ENCODE results near the gene JMJD1C.

JMJD1C gene

GRCh38 chr10:63436225-63436624 is 29.6 kb downstream of the JMJD1C start:
- no peak for DNase-seq

- DNase-seq = no peak
These were observed 30.6 kb downstream of the JMJD1C start for GRCh38 chr10:63434866-63435854.

DNA sequence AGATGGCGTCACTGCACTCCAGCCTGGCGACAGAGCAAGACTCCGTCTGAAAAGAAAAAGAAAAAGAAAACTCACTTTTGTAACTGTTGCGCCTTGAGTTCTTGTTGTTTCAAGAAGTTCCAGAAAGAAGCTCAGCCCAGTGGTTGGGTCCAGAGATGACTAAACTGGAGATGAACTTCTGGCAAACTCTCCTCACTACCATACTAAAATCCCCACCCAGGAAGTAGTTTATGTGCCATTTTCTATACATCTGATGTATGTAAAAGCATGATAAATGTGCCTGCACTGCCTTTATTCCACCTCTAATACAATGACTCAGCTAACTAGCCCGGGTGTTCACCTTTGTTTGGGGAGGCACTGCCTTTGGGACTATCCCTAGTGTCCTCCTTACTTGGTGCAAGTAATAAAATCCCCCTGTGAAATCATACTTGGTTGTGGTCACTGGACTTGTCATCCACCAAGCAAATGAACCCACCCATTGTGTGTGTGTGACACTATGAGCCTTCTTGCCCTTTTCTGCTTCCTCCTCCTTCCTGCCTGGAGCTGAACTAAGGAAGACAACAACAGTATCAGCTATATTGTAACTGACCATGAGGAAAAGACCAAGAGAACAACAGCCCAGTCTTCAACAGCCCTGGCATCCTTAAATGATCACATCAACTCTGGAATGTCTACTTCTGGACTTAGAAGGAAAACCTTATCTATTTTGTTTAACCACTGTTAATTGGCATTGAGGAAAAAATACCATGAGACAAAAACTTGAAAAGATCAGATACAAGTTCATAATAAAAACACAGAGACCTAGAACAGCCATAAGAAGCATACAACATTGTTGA is 33.6 kb downstream of the JMJD1C start:
- no peak for DNase-seq

- DNase-seq = no peak
These were observed 34.8 kb downstream of the JMJD1C start for GRCh38 chr10:63430999-63431356.

DNA sequence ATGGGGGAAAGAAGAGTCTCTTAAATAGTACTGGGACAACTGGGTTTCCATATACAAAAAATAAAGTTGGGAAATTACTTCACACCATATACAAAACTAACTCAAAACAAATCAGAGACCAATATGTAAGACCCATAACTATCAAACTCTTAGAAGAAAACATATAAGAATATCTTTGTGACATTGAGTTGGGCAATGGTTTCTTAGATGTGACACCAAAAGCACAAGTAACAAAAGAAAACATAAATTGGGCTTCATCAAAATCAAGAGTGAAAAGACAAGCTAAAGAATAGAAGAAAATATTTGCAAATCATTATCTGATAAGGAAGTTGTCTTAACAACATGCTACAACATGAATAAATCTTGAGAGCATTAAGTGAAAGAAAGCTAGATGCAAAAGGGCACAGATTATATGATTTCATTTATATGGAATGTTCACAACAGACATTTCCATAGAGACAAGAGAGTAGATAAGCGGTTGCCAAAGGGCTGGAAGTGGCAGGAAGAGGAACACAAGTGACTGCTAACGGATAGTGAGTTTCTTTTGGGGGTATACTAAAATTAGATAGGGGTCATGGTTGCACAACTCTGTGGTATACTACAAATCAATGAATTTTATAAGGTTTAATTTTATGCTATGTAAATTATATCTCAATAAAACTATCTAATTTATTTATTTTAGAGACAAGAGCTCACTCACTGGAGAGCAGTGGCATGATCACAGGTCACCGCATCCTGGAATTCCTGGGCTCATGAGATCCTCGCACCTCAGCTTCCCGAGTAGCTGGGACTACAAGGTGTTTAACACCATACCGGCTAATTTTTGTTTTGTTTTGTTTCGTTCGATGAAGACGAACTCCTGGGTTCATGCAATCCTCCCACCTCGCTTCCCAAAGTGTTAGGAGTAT is 35.4 kb downstream of the JMJD1C start:
- no peak for DNase-seq

- DNase-seq = no peak
These were observed 36.5 kb downstream of the JMJD1C start for GRCh38 chr10:63429281-63429680.

DNA sequence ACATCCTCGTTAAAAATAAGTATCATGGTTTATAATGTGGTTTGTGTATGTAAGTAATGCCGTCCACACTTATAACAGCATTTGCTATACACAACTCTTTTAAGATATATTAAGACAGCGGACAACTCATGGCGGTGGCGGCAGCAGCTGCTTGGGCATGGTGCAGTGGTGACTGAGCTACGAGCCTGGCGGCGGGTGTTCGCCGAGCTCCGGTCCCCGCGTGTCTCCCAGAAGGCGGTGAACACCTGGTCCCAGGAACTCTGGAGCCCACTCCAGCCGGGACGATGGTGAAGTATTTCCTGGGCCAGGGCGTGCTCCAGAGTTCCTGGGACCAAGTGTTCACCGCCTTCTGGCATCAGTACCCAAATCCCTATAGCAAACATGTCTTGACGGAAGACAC is 38.8 kb downstream of the JMJD1C start:
- no peak for DNase-seq

- DNase-seq = no peak
These were observed 40.3 kb downstream of the JMJD1C start for GRCh38 chr10:63425512-63425911.

- DNase-seq = no peak
These were observed 41.2 kb downstream of the JMJD1C start for GRCh38 chr10:63424576-63424975.

DNA sequence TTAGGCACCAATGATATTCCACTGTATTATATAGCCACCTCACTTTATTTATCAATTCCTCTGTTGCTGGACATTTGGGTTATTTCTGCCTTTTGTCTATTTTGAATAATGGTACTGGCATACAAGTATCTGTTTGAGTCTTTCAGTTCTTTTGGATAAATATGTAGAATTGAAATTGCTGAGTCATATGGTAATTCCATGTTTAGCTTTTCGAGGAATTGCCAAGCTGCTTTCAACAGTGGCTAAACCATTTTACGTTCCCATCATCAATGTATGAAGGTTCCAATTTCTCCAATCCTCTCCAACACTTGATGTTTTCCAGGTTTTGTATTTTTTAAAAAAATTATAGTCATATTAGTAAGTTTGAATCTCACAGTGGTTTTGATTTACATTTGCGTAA is 42.3 kb downstream of the JMJD1C start:
- no peak for DNase-seq

DNA sequence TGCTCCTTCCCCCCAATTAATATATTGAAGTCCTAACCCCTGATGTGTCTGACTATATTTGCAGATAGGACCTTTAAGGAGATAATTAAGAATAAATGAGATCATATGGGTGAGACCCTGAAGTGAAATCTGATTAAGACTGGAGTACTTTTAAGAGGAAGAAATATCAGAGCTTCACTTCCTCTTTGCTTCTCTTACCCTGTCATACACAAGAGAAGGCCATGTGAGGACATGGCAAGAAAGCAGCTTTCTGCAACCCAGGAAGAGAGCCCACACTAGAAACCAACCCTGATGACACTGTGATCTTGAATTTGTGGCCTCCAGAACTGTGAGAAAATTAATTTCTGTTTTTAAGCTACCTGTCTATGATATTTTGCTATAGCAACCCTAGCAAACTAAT is 44.2 kb downstream of the JMJD1C start:
- DNase-seq = no peak

DNA sequence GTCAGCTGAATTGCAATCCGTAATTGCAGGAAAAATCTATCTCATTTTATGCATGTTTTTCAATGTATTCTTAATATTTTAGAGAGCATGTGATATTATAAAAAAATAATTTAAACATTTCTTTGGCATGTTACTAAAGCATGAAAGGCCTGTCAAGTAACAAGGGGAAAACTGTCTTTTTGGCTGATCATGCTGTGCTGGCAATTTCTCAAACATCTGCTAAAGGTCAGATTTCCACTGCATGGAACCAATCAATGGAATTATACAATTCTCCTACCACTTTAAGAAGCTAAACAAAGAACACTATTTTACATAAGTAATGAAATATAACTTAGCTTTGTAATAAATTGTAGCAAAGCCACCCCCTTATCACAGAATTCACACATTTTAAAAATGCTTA is 49.4 kb downstream of the JMJD1C start:
- DNase-seq = no peak

- DNase-seq = no peak
These were observed 50.0 kb downstream of the JMJD1C start for GRCh38 chr10:63415640-63416244.

DNA sequence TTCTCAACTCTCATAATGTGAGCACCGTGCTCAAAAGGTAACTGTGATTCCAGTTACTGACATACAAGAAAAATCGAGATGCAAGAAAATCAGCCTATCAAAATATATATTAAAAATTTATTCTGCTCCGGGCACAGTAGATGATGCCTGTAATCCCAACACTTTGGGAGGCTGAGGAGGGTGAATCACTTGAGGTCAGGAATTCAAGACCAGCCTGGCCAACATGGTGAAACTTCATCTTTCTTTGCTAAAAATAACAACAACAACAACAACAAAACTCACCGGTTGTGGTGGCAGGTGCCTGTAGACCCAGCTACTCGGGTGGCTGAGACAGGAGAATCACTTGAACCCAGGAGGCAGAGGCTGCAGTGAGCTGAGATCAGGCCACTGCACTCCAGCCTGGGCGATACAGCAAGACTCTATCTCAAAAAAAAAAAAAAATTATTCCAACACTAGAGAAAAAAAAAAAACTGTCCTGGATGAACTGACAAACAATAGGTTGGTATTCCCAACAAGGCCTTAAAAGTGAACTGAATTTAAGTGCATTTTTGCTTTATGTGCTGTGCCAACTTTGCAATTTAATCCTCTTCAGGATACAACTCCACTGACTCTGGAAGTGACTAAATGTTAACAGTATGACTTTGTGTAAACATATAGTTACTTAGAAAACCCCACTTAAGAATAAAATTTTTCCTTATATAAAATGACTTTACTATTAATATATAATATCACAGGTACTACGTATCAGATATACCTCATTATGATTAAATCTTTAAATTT is 51.1 kb downstream of the JMJD1C start:
- no peak for DNase-seq

DNA sequence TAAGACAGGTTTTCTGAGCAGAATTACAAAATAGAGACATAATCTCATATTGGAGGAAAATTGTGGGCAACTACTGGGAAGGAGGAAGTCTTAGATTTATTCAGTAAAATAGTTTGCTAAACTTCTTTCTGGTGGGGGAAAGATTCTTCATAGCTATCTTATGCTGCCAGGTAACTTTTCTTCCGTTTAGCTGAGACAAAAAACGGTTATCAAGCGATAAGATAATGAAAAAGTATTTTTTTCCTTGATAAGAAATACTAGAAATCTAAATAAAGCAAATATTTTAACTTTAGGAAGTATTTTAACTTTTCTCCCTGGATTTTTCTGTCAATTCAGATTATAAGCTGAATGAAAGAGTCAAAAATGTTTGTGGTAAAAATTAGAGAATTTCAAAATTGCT is 52.3 kb downstream of the JMJD1C start:
- DNase-seq = no peak

DNA sequence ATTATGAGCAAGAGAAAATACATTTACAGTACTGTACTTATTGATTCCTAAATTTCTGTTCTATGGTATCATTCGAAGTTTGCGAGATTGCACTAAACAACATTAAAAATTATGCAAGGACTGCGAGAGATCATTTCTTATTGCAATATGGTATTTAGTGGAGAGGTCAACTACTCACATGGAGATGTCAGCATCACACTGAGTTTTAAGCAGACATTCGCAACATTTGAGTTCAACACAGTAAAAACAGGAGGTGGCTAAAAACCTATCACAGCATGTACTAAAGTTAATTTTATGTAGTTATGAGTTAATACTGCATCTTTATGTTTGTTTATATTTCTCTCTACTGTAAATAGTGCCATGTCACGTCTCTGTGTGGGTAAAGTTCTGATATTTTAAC is 53.5 kb downstream of the JMJD1C start:
- DNase-seq = no peak

DNA sequence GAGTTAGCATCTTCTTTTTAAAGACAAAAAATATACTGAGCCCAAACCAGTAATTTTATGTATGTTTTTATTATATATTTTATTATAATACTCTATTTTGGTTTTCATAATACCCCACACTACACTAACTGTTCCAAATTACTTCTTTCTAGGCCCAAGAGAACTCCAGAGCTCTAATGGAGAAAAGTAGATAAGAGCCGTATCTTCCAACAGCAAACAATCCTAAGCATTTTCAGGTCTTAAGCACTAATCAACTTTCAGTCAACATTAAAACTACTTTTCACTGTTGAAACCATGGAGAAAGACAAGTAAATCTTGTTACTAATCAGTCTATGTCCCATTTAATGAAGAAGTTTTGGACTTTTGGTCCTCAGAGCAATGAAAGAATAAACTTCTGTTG is 55.1 kb downstream of the JMJD1C start:
- DNase-seq = no peak

- DNase-seq = no peak
These were observed 56.2 kb downstream of the JMJD1C start for GRCh38 chr10:63409465-63410027.

DNA sequence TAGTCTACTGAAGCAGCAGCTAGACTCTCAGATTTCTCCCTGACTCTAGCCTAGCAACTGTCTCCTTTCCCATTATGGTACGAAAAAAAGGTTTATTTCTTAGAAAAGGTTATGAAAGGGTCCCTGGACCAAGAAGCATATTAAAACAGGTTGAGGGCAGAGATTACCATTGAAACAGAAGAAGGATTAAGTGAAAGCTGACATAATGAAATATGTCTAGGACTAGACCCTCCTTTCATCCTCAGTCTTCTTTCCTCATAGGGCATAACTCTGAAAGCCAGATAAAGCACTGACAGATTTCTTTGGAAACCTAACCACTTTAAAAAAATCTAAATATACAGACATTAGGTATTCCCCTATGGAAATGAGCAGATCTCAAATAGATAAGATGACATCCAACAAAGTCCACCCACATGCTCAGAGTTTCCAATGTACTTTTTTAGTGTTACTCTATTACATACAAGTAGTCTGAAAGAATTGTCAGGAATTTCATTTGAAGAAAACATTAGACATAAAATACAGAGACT is 58.6 kb downstream of the JMJD1C start:
- no peak for DNase-seq

- DNase-seq = no peak
These were observed 69.5 kb downstream of the JMJD1C start for GRCh38 chr10:63396133-63396761.

DNA sequence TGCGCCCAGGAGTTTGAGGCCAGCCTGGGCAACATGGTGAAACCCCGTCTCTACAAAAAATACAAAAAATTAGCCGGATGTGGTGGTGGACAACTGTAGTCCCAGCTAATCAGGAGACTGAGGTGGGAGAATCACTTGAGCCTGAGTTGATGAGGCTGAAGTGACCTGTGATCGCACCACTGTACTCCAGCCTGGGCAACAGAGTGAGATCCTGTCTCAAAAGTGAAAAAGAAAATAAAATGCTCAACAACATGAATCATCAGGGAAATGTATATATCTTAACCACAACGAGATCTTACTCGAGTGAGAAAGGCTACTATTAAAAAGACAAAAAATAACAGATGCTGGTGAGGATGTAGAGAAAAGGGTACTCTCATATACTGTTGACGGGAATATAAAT is 72.7 kb downstream of the JMJD1C start:
- DNase-seq = no peak

Measured in activated naive CD4-positive, alpha-beta T cell treated with anti-CD3 and anti-CD28 coated beads, Interleukin-2, amount 50 U/mL, for 16 hours (primary cell).